Measurements from ENCODE around the gene PRRT1B.

PRRT1B gene

DNA sequence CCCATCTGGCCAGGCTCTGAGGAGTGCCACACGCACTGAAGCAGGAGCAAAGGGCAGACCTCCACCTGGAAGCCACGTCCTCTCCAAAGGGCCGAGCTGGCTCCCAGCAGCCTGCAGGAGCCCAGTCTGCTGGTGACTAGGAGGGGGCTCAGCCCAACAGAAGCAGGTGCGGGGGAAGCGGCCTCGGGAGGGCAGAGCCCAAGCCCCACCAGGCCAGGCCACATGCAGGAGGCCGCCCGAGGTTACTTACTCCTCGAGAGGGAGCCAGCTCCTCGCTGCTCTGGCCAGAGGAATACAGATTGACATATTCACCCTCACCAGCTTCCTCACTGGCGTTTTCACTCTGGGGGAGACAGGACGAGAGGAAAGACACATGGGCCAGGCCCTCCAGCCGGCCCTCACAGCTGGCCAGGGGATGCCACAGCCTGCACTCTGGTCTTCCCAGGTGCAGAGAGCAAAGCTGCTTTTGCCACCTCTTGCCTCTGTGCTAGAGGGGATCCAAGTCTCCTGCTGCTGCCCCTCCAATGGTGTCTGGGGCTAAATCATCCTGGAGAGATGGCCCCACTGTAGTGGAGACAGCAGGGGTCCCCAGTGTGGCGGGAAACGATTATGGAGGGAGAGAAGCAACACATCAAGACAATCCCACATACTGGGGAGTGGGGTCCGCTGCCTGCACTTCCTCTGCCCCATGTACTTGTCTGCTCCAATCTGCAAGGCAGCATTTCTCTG lies 58.6 kb downstream of the PRRT1B start:
- Histone ChIP-seq H3K9ac (no peak overlapping the region), H3K27me3 (ENCODE audit: control insufficient read depth, insufficient read depth, low read length) (no peaks in the 10 kb centered on the region), H3K79me2 (no peaks in the 10 kb centered on the region), H3K4me3 (ENCODE audit: low read depth, low read length) (no peak overlapping the region), H3K4me1 (peaks cover under 1% of the 10 kb centered on the region), H2AFZ (no peak overlapping the region), H3K9me3 (ENCODE audit: control insufficient read depth, low read length) (no peaks in the 10 kb centered on the region), H3K27ac (no peak overlapping the region), H3K4me2 (ENCODE audit: low read length) (no peak overlapping the region), H3K36me3 (ENCODE audit: control insufficient read depth, insufficient read depth, low read length) (no peaks in the 10 kb centered on the region)
- TF ChIP-seq CTCF (IDR thresholded peaks at IDR 0.05): no peak

GRCh38 chr9:131605770-131606590 lies 60.7 kb downstream of the PRRT1B start:
- Histone ChIP-seq H3K4me2 (ENCODE audit: low read length) (no peak overlapping the region), H3K4me3 (ENCODE audit: low read depth, low read length) (no peak overlapping the region), H3K4me1 (peaks cover 3% of the 10 kb centered on the region), H3K9ac (no peak overlapping the region), H3K9me3 (ENCODE audit: control insufficient read depth, low read length) (no peaks in the 10 kb centered on the region), H2AFZ (no peak overlapping the region), H3K27ac (no peak overlapping the region), H3K79me2 (no peaks in the 10 kb centered on the region), H3K36me3 (ENCODE audit: control insufficient read depth, insufficient read depth, low read length) (no peaks in the 10 kb centered on the region), H3K27me3 (ENCODE audit: control insufficient read depth, insufficient read depth, low read length) (no peaks in the 10 kb centered on the region)
- TF ChIP-seq CTCF (IDR thresholded peaks at IDR 0.05): no peak

- Histone ChIP-seq H3K4me2 (ENCODE audit: low read length) (no peak overlapping the region), H3K79me2 (no peaks in the 10 kb centered on the region), H3K4me1 (peaks cover 3% of the 10 kb centered on the region), H3K36me3 (ENCODE audit: control insufficient read depth, insufficient read depth, low read length) (no peaks in the 10 kb centered on the region), H3K4me3 (ENCODE audit: low read depth, low read length) (no peak overlapping the region), H3K27ac (no peak overlapping the region), H3K27me3 (ENCODE audit: control insufficient read depth, insufficient read depth, low read length) (no peaks in the 10 kb centered on the region), H3K9me3 (ENCODE audit: control insufficient read depth, low read length) (no peaks in the 10 kb centered on the region), H2AFZ (no peak overlapping the region), H3K9ac (no peak overlapping the region)
- TF ChIP-seq CTCF (IDR thresholded peaks at IDR 0.05): no peak
These were observed 61.7 kb downstream of the PRRT1B start for GRCh38 chr9:131606896-131607567.

DNA sequence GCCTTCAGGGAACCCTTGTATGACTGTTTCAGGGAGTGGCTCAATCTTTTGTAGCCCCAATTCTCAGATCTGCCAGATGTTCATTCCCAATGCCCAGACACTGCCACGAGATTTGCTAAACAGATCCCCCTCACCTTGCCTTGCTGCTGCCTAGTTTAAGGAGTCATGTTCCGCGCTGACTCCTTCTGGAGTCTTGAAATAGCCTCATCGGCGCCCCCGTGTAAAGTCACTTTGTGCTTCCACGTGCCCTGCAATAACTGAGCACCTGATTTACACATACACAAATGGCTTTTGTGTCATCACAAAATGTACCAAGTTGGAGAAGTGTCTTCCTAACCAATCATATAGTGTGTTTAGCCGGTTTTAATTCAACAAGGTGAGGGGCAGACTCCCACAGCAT lies 62.3 kb downstream of the PRRT1B start:
- no peaks in the 10 kb centered on the region for H3K36me3 ChIP-seq (ENCODE audit: control insufficient read depth, insufficient read depth, low read length)
- H3K27me3 ChIP-seq (ENCODE audit: control insufficient read depth, insufficient read depth, low read length): no peaks in the 10 kb centered on the region
- no peak overlapping the region for H3K4me2 ChIP-seq (ENCODE audit: low read length)
- no peak overlapping the region for H3K4me3 ChIP-seq (ENCODE audit: low read depth, low read length)
- peaks cover 3% of the 10 kb centered on the region for H3K4me1 ChIP-seq
- H3K27ac ChIP-seq: no peak overlapping the region
- H3K79me2 ChIP-seq: no peaks in the 10 kb centered on the region
- no peak overlapping the region for H3K9ac ChIP-seq
- no peaks in the 10 kb centered on the region for H3K9me3 ChIP-seq (ENCODE audit: control insufficient read depth, low read length)
- H2AFZ ChIP-seq: no peak overlapping the region
- no peak for TF ChIP-seq CTCF (IDR thresholded peaks at IDR 0.05)

Data from parathyroid adenoma (tissue), 2 donors.